ENCODE results near the gene CCDC102A.

GRCh38 chr16:57527027-57527426 lies 9.3 kb downstream of the CCDC102A start:
- TF ChIP-seq CREB1 (IDR thresholded peaks at IDR 0.05; ENCODE audit: low read depth) (no peak), REST (IDR thresholded peaks at IDR 0.05; ENCODE audit: low read depth) (no peak), TAF1 (IDR thresholded peaks at IDR 0.05; ENCODE audit: low read depth) (no peak), EP300 (IDR thresholded peaks at IDR 0.05; ENCODE audit: borderline replicate concordance) (no peak), CEBPB (IDR thresholded peaks at IDR 0.05) (no peak), TCF12 (IDR thresholded peaks at IDR 0.05; ENCODE audit: low read depth) (no peak), YY1 (IDR thresholded peaks at IDR 0.05; ENCODE audit: low read depth) (no peak)
